RWPE2 (cell line): Measurements from ENCODE around the gene BRD7.
"Not testable (repeated sequence)": the region's sequence is repeated elsewhere in the genome, so short reads cannot be mapped to it uniquely, and the experiment has no call there.

Experiments
- ATAC-seq: fragments of 200-7000 bp; cut with Tn5 transposase; 3 replicates; pipeline ENCODE4 v1.9.1; 2021; ENCODE audit warnings: low read depth
- DNase-seq: peaks from one replicate; pipeline ENCODE4 v3.0.0-alpha.2; 2020; ENCODE audit warnings: low spot score
- H3K27ac ChIP-seq: fragments of 450-650 bp; 2 replicates; pipeline ENCODE4 v1.5.1; 2017; ENCODE audit warnings: mild to moderate bottlenecking; ENCODE audit not compliant: poor library complexity, severe bottlenecking
- H3K27me3 ChIP-seq: fragments of 250-450 bp; sonication (Bioruptor Pico); 2 replicates; pipeline ENCODE4 v1.5.1; 2021; ENCODE audit warnings: mild to moderate bottlenecking, moderate library complexity; ENCODE audit not compliant: insufficient read depth, poor library complexity, severe bottlenecking
- H3K36me3 ChIP-seq: fragments of 250-450 bp; sonication (Bioruptor Pico); 2 replicates; pipeline ENCODE4 v1.5.1; 2020; ENCODE audit warnings: low read depth, mild to moderate bottlenecking, moderate library complexity
- H3K4me1 ChIP-seq: fragments of 250-450 bp; sonication (Bioruptor Pico); 2 replicates; pipeline ENCODE4 v1.5.1; 2021; ENCODE audit warnings: mild to moderate bottlenecking, moderate library complexity; ENCODE audit not compliant: insufficient read depth, poor library complexity, severe bottlenecking
- H3K4me3 ChIP-seq: fragments of 250-450 bp; sonication (Bioruptor Pico); 2 replicates; pipeline ENCODE4 v1.5.1; 2021; ENCODE audit warnings: mild to moderate bottlenecking, moderate library complexity; ENCODE audit not compliant: severe bottlenecking
- H3K9me3 ChIP-seq: fragments of 250-450 bp; sonication (Bioruptor Pico); 2 replicates; pipeline ENCODE4 v1.5.1; 2021; ENCODE audit warnings: mild to moderate bottlenecking, moderate library complexity; ENCODE audit not compliant: severe bottlenecking
- TF ChIP-seq, protein P1 (sequence below): fragments of 450-650 bp; IDR thresholded peaks from one replicate; pipeline ENCODE4 v1.5.1; 2017; ENCODE audit warnings: mild to moderate bottlenecking, moderate library complexity; ENCODE audit not compliant: poor library complexity, severe bottlenecking

Gene BRD7

GRCh38 chr16:50354082-50354481, 14.7 kb downstream of the BRD7 start:
- Histone ChIP-seq H3K36me3 (peaks cover 76% of the 10 kb centered on the region), H3K27me3 (no peaks in the 10 kb centered on the region), H3K4me1 (peaks cover 3% of the 10 kb centered on the region), H3K4me3 (no peak overlapping the region), H3K27ac (no peak overlapping the region), H3K9me3 (no peaks in the 10 kb centered on the region)
- ATAC-seq, result no peak
- DNase-seq, result no peak
- TF ChIP-seq, protein P1, sequence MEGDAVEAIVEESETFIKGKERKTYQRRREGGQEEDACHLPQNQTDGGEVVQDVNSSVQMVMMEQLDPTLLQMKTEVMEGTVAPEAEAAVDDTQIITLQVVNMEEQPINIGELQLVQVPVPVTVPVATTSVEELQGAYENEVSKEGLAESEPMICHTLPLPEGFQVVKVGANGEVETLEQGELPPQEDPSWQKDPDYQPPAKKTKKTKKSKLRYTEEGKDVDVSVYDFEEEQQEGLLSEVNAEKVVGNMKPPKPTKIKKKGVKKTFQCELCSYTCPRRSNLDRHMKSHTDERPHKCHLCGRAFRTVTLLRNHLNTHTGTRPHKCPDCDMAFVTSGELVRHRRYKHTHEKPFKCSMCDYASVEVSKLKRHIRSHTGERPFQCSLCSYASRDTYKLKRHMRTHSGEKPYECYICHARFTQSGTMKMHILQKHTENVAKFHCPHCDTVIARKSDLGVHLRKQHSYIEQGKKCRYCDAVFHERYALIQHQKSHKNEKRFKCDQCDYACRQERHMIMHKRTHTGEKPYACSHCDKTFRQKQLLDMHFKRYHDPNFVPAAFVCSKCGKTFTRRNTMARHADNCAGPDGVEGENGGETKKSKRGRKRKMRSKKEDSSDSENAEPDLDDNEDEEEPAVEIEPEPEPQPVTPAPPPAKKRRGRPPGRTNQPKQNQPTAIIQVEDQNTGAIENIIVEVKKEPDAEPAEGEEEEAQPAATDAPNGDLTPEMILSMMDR, result no peak

- no peak overlapping the region for H3K27ac ChIP-seq
Observed at GRCh38 chr16:50351952-50352351, 16.8 kb downstream of the BRD7 start.

GRCh38 chr16:50351116-50351515, 17.7 kb downstream of the BRD7 start:
- DNase-seq (no peak), ATAC-seq (no peak)
- H3K4me1 ChIP-seq, result no peaks in the 10 kb centered on the region
- TF ChIP-seq, protein P1, result no peak
- no peak overlapping the region for H3K27ac ChIP-seq
- no peaks in the 10 kb centered on the region for H3K27me3 ChIP-seq
- peaks cover 87% of the 10 kb centered on the region for H3K36me3 ChIP-seq
- no peak overlapping the region for H3K4me3 ChIP-seq
- no peaks in the 10 kb centered on the region for H3K9me3 ChIP-seq

More at GRCh38 chr16:50351952-50352351, 16.8 kb downstream of the BRD7 start:
- DNase-seq, result no peak
- Histone ChIP-seq H3K9me3 (no peaks in the 10 kb centered on the region), H3K27me3 (no peaks in the 10 kb centered on the region), H3K4me3 (no peak overlapping the region), H3K4me1 (no peaks in the 10 kb centered on the region), H3K36me3 (peaks cover 81% of the 10 kb centered on the region)
- TF ChIP-seq, protein P1, result no peak
- no peak for ATAC-seq

DNA sequence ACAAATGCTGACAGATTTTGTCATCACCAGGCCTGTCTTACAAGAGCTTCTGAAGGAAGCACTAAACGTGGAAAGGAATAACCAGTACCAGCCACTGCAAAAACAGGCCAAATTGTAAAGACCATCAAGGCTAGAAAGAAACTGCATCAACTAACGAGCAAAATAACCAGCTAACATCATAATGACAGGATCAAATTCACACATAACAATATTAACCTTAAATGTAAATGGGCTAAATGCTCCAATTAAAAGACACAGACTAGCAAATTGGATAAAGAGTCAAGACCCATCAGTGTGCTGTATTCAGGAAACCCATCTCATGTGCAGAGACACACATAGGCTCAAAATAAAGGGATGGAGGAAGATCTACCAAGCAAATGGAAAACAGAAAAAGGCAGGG, 23.6 kb downstream of the BRD7 start:
- H3K36me3 ChIP-seq, result peaks cover 87% of the 10 kb centered on the region
- not testable (repeated sequence) for H3K4me1 ChIP-seq, DNase-seq, H3K4me3 ChIP-seq, H3K9me3 ChIP-seq, H3K27ac ChIP-seq, H3K27me3 ChIP-seq, ATAC-seq

DNA sequence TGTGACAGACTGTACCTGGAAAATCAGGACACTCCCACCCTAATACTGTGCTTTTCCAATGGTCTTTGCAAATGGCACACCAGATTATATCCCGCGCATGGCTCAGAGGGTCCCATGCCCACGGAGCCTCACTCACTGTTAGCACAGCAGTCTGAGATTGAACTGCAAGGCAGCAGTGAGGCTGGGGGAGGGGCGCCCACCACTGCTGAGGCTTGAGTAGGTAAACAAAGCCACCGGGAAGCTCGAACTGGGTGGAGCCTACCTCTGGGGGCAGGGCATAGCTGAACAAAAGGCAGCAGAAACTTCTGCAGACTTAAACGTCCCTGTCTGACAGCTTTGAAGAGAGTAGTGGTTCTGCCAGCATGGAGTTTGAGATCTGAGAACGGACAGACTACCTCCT, 25.2 kb downstream of the BRD7 start:
- not testable (repeated sequence) for H3K9me3 ChIP-seq, DNase-seq, H3K4me1 ChIP-seq, H3K27ac ChIP-seq, H3K27me3 ChIP-seq, H3K4me3 ChIP-seq, ATAC-seq
- peaks cover 90% of the 10 kb centered on the region for H3K36me3 ChIP-seq

- TF ChIP-seq, protein P1, result no peak
- Histone ChIP-seq H3K36me3 (peaks cover 79% of the 10 kb centered on the region), H3K9me3 (no peaks in the 10 kb centered on the region), H3K4me1 (no peaks in the 10 kb centered on the region), H3K4me3 (no peak overlapping the region), H3K27ac (no peak overlapping the region), H3K27me3 (no peaks in the 10 kb centered on the region)
- no peak for DNase-seq
- no peak for ATAC-seq
Observed at GRCh38 chr16:50340578-50340977, 28.2 kb downstream of the BRD7 start.
